ENCODE data around the gene FBXL17. TPM values are rescaled to one million over a fixed set of nuclear protein-coding genes. Genes with fewer than 3 reads are reported as not detected.

The FBXL17 gene
- total RNA-seq, 4 donors from 2014 or later: 14.9 to 62.5 (median 20.6) TPM

- Histone ChIP-seq H3K4me1 (no peaks in the 10 kb centered on the region), H3K9me3 (no peaks in the 10 kb centered on the region), H3K27me3 (no peaks in the 10 kb centered on the region), H3K36me3 (no peaks in the 10 kb centered on the region), H3K4me3 (no peak overlapping the region), H3K27ac (no peak overlapping the region)
- TF ChIP-seq, protein P1, sequence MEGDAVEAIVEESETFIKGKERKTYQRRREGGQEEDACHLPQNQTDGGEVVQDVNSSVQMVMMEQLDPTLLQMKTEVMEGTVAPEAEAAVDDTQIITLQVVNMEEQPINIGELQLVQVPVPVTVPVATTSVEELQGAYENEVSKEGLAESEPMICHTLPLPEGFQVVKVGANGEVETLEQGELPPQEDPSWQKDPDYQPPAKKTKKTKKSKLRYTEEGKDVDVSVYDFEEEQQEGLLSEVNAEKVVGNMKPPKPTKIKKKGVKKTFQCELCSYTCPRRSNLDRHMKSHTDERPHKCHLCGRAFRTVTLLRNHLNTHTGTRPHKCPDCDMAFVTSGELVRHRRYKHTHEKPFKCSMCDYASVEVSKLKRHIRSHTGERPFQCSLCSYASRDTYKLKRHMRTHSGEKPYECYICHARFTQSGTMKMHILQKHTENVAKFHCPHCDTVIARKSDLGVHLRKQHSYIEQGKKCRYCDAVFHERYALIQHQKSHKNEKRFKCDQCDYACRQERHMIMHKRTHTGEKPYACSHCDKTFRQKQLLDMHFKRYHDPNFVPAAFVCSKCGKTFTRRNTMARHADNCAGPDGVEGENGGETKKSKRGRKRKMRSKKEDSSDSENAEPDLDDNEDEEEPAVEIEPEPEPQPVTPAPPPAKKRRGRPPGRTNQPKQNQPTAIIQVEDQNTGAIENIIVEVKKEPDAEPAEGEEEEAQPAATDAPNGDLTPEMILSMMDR (IDR thresholded peaks at IDR 0.05): no peak
- TF ChIP-seq EP300 (IDR thresholded peaks at IDR 0.05) (no peak), POLR2A (IDR thresholded peaks at IDR 0.05) (no peak), POLR2AphosphoS5 (IDR thresholded peaks at IDR 0.05) (no peak)
- no peak for DNase-seq (ENCODE audit: low spot score in 2 of 2)
- 100% methylated on average over 2 of the region's 2 CpGs for WGBS
Measured at GRCh38 chr5:108109059-108109458, 272.8 kb downstream of the FBXL17 start.

GRCh38 chr5:108104448-108104847 lies 277.4 kb downstream of the FBXL17 start:
- Histone ChIP-seq H3K36me3 (no peaks in the 10 kb centered on the region), H3K9me3 (no peaks in the 10 kb centered on the region), H3K4me3 (no peak overlapping the region), H3K27ac (no peak overlapping the region), H3K27me3 (no peaks in the 10 kb centered on the region), H3K4me1 (no peaks in the 10 kb centered on the region)
- TF ChIP-seq, protein P1 (IDR thresholded peaks at IDR 0.05): no peak
- TF ChIP-seq EP300 (IDR thresholded peaks at IDR 0.05): no peak
- 90% methylated on average over 1 of the region's 1 CpG for WGBS
- DNase-seq (ENCODE audit: low spot score in 2 of 2): no peak

GRCh38 chr5:108102463-108102862 lies 279.4 kb downstream of the FBXL17 start:
- DNase-seq (ENCODE audit: low spot score in 2 of 2): no peak

GRCh38 chr5:108101821-108102220 lies 280.1 kb downstream of the FBXL17 start:
- WGBS: 79% methylated on average over 3 of the region's 3 CpGs
- H3K36me3 ChIP-seq: no peaks in the 10 kb centered on the region
- TF ChIP-seq POLR2A (IDR thresholded peaks at IDR 0.05): no peak
- no peak for TF ChIP-seq EP300 (IDR thresholded peaks at IDR 0.05)
- TF ChIP-seq, protein P1 (IDR thresholded peaks at IDR 0.05): no peak
- no peak for TF ChIP-seq POLR2AphosphoS5 (IDR thresholded peaks at IDR 0.05)
- H3K4me3 ChIP-seq: no peak overlapping the region
- no peaks in the 10 kb centered on the region for H3K27me3 ChIP-seq
- no peak overlapping the region for H3K27ac ChIP-seq
- no peak for DNase-seq (ENCODE audit: low spot score in 2 of 2)
- no peaks in the 10 kb centered on the region for H3K9me3 ChIP-seq
- no peaks in the 10 kb centered on the region for H3K4me1 ChIP-seq

More at GRCh38 chr5:108102463-108102862, 279.4 kb downstream of the FBXL17 start:
- no peak overlapping the region for H3K27ac ChIP-seq
- no peaks in the 10 kb centered on the region for H3K36me3 ChIP-seq
- no peak overlapping the region for H3K4me3 ChIP-seq
- 89% methylated on average over 3 of the region's 3 CpGs for WGBS
- TF ChIP-seq, protein P1 (IDR thresholded peaks at IDR 0.05): no peak
- TF ChIP-seq EP300 (IDR thresholded peaks at IDR 0.05) (no peak), POLR2A (IDR thresholded peaks at IDR 0.05) (no peak), POLR2AphosphoS5 (IDR thresholded peaks at IDR 0.05) (no peak)
- no peaks in the 10 kb centered on the region for H3K9me3 ChIP-seq
- H3K27me3 ChIP-seq: no peaks in the 10 kb centered on the region
- no peaks in the 10 kb centered on the region for H3K4me1 ChIP-seq

GRCh38 chr5:108101130-108101529 lies 280.8 kb downstream of the FBXL17 start:
- Histone ChIP-seq H3K4me3 (no peak overlapping the region), H3K27me3 (no peaks in the 10 kb centered on the region), H3K36me3 (no peaks in the 10 kb centered on the region), H3K9me3 (no peaks in the 10 kb centered on the region), H3K4me1 (no peaks in the 10 kb centered on the region), H3K27ac (no peak overlapping the region)
- DNase-seq (ENCODE audit: low spot score in 2 of 2): no peak
- TF ChIP-seq POLR2AphosphoS5 (IDR thresholded peaks at IDR 0.05) (no peak), POLR2A (IDR thresholded peaks at IDR 0.05) (no peak), EP300 (IDR thresholded peaks at IDR 0.05) (no peak)
- TF ChIP-seq, protein P1 (IDR thresholded peaks at IDR 0.05): no peak
- 46% methylated on average over 1 of the region's 1 CpG for WGBS
